HepG2 (cell line): Measurements from ENCODE around the gene HAGH. TPM values are rescaled to one million over a fixed set of nuclear protein-coding genes. Genes with fewer than 3 reads are reported as not detected.

Experiments
- DMAP1 ChIP-seq: IDR thresholded peaks from 2 replicates; pipeline ENCODE4 v1.6.1; 2016
- MTERF4 ChIP-seq: sonication (generic); formaldehyde crosslinking; IDR thresholded peaks from 2 replicates; pipeline ENCODE4 v1.8.0; 2023; ENCODE audit warnings: mild to moderate bottlenecking, missing genetic modification reagents
- PTBP1 ChIP-seq: fragments of 200-400 bp; formaldehyde crosslinking; IDR thresholded peaks from 2 replicates; pipeline ENCODE4 v1.6.1; 2018; ENCODE audit warnings: low read length, low read depth; ENCODE audit not compliant: poor library complexity, severe bottlenecking
- RXRA ChIP-seq: sonication (generic); formaldehyde crosslinking; IDR thresholded peaks from 2 replicates; pipeline ENCODE4 v1.5.1; 2020; ENCODE audit warnings: missing genetic modification reagents
- SALL1 ChIP-seq: sonication (generic); formaldehyde crosslinking; IDR thresholded peaks from 2 replicates; pipeline ENCODE4 v1.8.0; 2022; ENCODE audit warnings: mild to moderate bottlenecking, missing genetic modification reagents
- SMAD1 ChIP-seq: sonication (generic); formaldehyde crosslinking; IDR thresholded peaks from 2 replicates; pipeline ENCODE4 v1.4.0; 2020; ENCODE audit warnings: missing genetic modification reagents, low read depth, mild to moderate bottlenecking, borderline replicate concordance
- SOX13 ChIP-seq, 3 experiments: fragments of 450-650 bp in 1 of 3; sonication (generic) in 1 of 3; formaldehyde crosslinking in 1 of 3; IDR thresholded peaks in 2 of 3; conservative IDR thresholded peaks in 1 of 3; 2 replicates each; pipeline versions ENCODE4 v1.5.0 to v1.6.1; 2016 to 2020; ENCODE audit warnings: antibody characterized with exemption in 1 of 3, mild to moderate bottlenecking in 1 of 3, missing compliant biosample characterization in 1 of 3, missing genetic modification reagents in 1 of 3, moderate library complexity in 1 of 3
- U2AF1 ChIP-seq: fragments of 200-400 bp; formaldehyde crosslinking; optimal IDR thresholded peaks from 2 replicates; pipeline ENCODE3; 2017; ENCODE audit warnings: mild to moderate bottlenecking, low read depth, low read length
- XRCC5 ChIP-seq: fragments of 200-400 bp; formaldehyde crosslinking; optimal IDR thresholded peaks from 2 replicates; pipeline ENCODE3; 2017; ENCODE audit warnings: mild to moderate bottlenecking, low read length
- ZNF101 ChIP-seq: sonication (generic); formaldehyde crosslinking; IDR thresholded peaks from 2 replicates; pipeline ENCODE4 v1.4.0; 2020; ENCODE audit warnings: mild to moderate bottlenecking, low read depth, missing genetic modification reagents, borderline replicate concordance
- ZNF292 ChIP-seq: sonication (generic); formaldehyde crosslinking; IDR thresholded peaks from 2 replicates; pipeline ENCODE4 v1.8.1; 2022; ENCODE audit warnings: mild to moderate bottlenecking, low read depth, missing genetic modification reagents, borderline replicate concordance
- ZNF772 ChIP-seq: sonication (generic); formaldehyde crosslinking; IDR thresholded peaks from 2 replicates; pipeline ENCODE4 v1.5.0; 2020; ENCODE audit warnings: mild to moderate bottlenecking, missing genetic modification reagents
- polyA plus RNA-seq, 8 experiments: library from polyadenylated mRNA; depleted of rRNA in 3 of 8; stranded (reverse) in 7 of 8; unstranded in 1 of 8; fragments of >200 nt; fragmentation: Illumina TruSeq in 4 of 8; extraction: Trizol in 4 of 8; gene quantifications; 2 replicates each; pipeline versions ENCODE4 v1.2.1 to v1.2.3, GENCODE V29; 2011 to 2016; ENCODE audit warnings: low read depth in 4 of 8, missing spikeins in 1 of 8, mixed read lengths in 1 of 8; ENCODE audit not compliant: insufficient read depth in 1 of 8
- total RNA-seq, 5 experiments: library from RNA; depleted of rRNA; stranded (reverse); fragments of >200 nt; fragmentation: Illumina TruSeq; extraction: Trizol; gene quantifications; 2 replicates each; pipeline ENCODE4 v1.2.3, GENCODE V29; 2016; ENCODE audit warnings: low read depth in 1 of 5

HAGH gene
- total and polyA plus RNA-seq, 2 of the 13 experiments (the other 11 are each of a cell fraction or from before 2014, with no cell fraction given), result 70.4 to 95.4 TPM

GRCh38 chr16:1794221-1794871 lies 32.3 kb downstream of the HAGH start (continued):
- TF ChIP-seq SOX13 (IDR thresholded peaks at IDR 0.05), result no peak
- peak in 1 of 2 experiments; percentile 45; a peak in 2 of 4 replicates for TF ChIP-seq SOX13 (CRISPR knock-in tag; conservative IDR thresholded peaks at IDR 0.05 in 1 of 2, IDR thresholded peaks at IDR 0.05 in 1 of 2)
- no peak for TF ChIP-seq ZNF101
- TF ChIP-seq PTBP1, result no peak
- TF ChIP-seq SALL1 (CRISPR knock-in tag), result peak; percentile 61; the same call in 1 of the 2 replicates
- TF ChIP-seq SMAD1 (CRISPR knock-in tag), result no peak
- no peak for TF ChIP-seq DMAP1 (CRISPR knock-in tag)
- no peak for TF ChIP-seq ZNF292 (CRISPR knock-in tag)
- TF ChIP-seq U2AF1, result peak; percentile 27
- TF ChIP-seq MTERF4 (CRISPR knock-in tag), result no peak
- TF ChIP-seq ZNF772 (CRISPR knock-in tag), result 0 out of 2 replicates have a peak, but pooled peaks have one; percentile 22
- TF ChIP-seq XRCC5, result peak; percentile 27
- peak; percentile 89 for TF ChIP-seq RXRA
